HCT116 (cell line): Measurements from ENCODE around the gene KRTAP9-7. TPM values are rescaled to one million over a fixed set of nuclear protein-coding genes. Genes with fewer than 3 reads are reported as not detected.

ENCODE experiments used
- ATAC-seq: fragments of 200-7000 bp; cut with Tn5 transposase; 2 replicates; pipeline ENCODE4 v1.9.1; 2020; ENCODE audit warnings: mild to moderate bottlenecking, moderate library complexity
- BruUV-seq: library from RNA; stranded (reverse); fragments of 400-500 nt; replicated peaks from 2 replicates; lab custom pipeline; 2021; lab: Mats Ljungman, UMichigan
- CTCF ChIA-PET: fragments of 300-600 bp; sonication (Branson Sonifier 250); formaldehyde crosslinking; loops from one replicate; lab custom pipeline; 2021; ENCODE audit warnings: antibody characterized with exemption; lab: Charles Lee
- POLR2A ChIA-PET: fragments of 300-600, 350-600 bp; sonication (Branson Sonifier 250); formaldehyde crosslinking; loops from one replicate; lab custom pipeline; 2021; ENCODE audit warnings: antibody characterized with exemption; lab: Charles Lee
- RAD21 ChIA-PET, 2 experiments: fragments of 300-600 bp; sonication (Branson Sonifier 250); formaldehyde crosslinking; loops; one replicate each; lab custom pipeline; 2023; ENCODE audit warnings: low total read pairs in 2 of 2; ENCODE audit not compliant: uncharacterized antibody in 2 of 2, unreplicated experiment in 2 of 2, low non-redundant PET in 1 of 2; lab: Charles Lee
- DNase-seq: peaks from one replicate; pipeline ENCODE4 v3.0.0-alpha.2; 2010; ENCODE audit warnings: low read depth, low spot score
- H2AFZ ChIP-seq: fragments of 200-600 bp; shearing (Covaris generic), sonication (generic); 2 replicates; pipeline ENCODE4 v1.6.1; 2017; ENCODE audit warnings: low read depth, mixed run types, mixed read lengths, antibody characterized with exemption, low read length; ENCODE audit not compliant: poor library complexity, severe bottlenecking
- H3K27ac ChIP-seq: 2 replicates; pipeline ENCODE4 v1.5.1; 2012; ENCODE audit warnings: low read depth, low read length
- H3K27me3 ChIP-seq: fragments of 200-600 bp; sonication (generic); 2 replicates; pipeline ENCODE4 v1.6.1; 2016; ENCODE audit warnings: mixed run types, low read length, mixed read lengths; ENCODE audit not compliant: insufficient read depth
- H3K36me3 ChIP-seq, 2 experiments: fragments of 200-500 bp in 1 of 2; fragments of 200-600 bp in 1 of 2; sonication (Bioruptor generic) in 1 of 2; sonication (generic) in 1 of 2; 2 replicates each; pipeline versions ENCODE4 v1.5.1 to v1.6.1; 2014 to 2016; ENCODE audit warnings: low read length in 2 of 2, inconsistent platforms in 1 of 2, mixed read lengths in 1 of 2, mixed run types in 1 of 2; ENCODE audit not compliant: insufficient read depth in 2 of 2, control insufficient read depth in 1 of 2
- H3K4me1 ChIP-seq, 2 experiments: fragments of 200-600 bp in 1 of 2; sonication (generic) in 1 of 2; 2 replicates each; pipeline versions ENCODE4 v1.5.1 to v1.6.1; 2012 to 2017; ENCODE audit warnings: low read length in 2 of 2, inconsistent platforms in 1 of 2, mild to moderate bottlenecking in 1 of 2, mixed read lengths in 1 of 2, mixed run types in 1 of 2, moderate library complexity in 1 of 2; ENCODE audit not compliant: insufficient read depth in 2 of 2, control insufficient read depth in 1 of 2
- H3K4me2 ChIP-seq: fragments of 200-600 bp; sonication (generic); 2 replicates; pipeline ENCODE4 v1.6.1; 2017; ENCODE audit warnings: mixed run types, low read length, mixed read lengths
- H3K4me3 ChIP-seq, 2 experiments: fragments of 200-600 bp in 1 of 2; sonication (generic) in 1 of 2; replicated peaks in 1 of 2; 2 replicates each; pipeline ENCODE4 v1.5.1; 2011 to 2016; ENCODE audit warnings: low read length in 2 of 2, control low read depth in 1 of 2, low read depth in 1 of 2, mild to moderate bottlenecking in 1 of 2, mixed read lengths in 1 of 2, mixed run types in 1 of 2
- H3K79me2 ChIP-seq: fragments of 200-600 bp; sonication (generic); 2 replicates; pipeline ENCODE4 v1.6.1; 2017; ENCODE audit warnings: mild to moderate bottlenecking, mixed run types, low read length, moderate library complexity, mixed read lengths; ENCODE audit not compliant: insufficient read depth
- H3K9ac ChIP-seq: fragments of 200-600 bp; sonication (generic); 2 replicates; pipeline ENCODE4 v1.6.1; 2016; ENCODE audit warnings: low read length, mixed read lengths
- H3K9me2 ChIP-seq: fragments of 200-600 bp; sonication (generic), shearing (Covaris generic); 2 replicates; pipeline ENCODE4 v1.6.1; 2017; ENCODE audit warnings: mixed run types, mild to moderate bottlenecking, moderate library complexity; ENCODE audit not compliant: insufficient read depth
- H3K9me3 ChIP-seq, 2 experiments: fragments of 200-500 bp in 1 of 2; fragments of 200-600 bp in 1 of 2; sonication (Bioruptor generic) in 1 of 2; sonication (generic) in 1 of 2; 2 replicates each; pipeline ENCODE4 v1.6.1; 2014 to 2017; ENCODE audit warnings: low read length in 2 of 2, mixed read lengths in 2 of 2, inconsistent platforms in 1 of 2, low read depth in 1 of 2, mild to moderate bottlenecking in 1 of 2, mixed run types in 1 of 2, moderate library complexity in 1 of 2; ENCODE audit not compliant: control insufficient read depth in 1 of 2, insufficient read depth in 1 of 2
- H4K20me1 ChIP-seq: fragments of 200-600 bp; sonication (generic), shearing (Covaris generic); 2 replicates; pipeline ENCODE4 v1.6.1; 2017; ENCODE audit warnings: mixed run types, mild to moderate bottlenecking, moderate library complexity; ENCODE audit not compliant: insufficient read depth
- ATF3 ChIP-seq: IDR thresholded peaks from 2 replicates; pipeline ENCODE4 v1.6.1; 2012
- CBX3 ChIP-seq: IDR thresholded peaks from 2 replicates; pipeline ENCODE4 v1.6.1; 2012; ENCODE audit warnings: low read depth
- CEBPB ChIP-seq: IDR thresholded peaks from 2 replicates; pipeline ENCODE4 v1.6.1; 2012; ENCODE audit warnings: low read depth
- CTCF ChIP-seq, 3 experiments: fragments of 200-600 bp in 1 of 3; sonication (generic) in 1 of 3; IDR thresholded peaks in 2 of 3; conservative IDR thresholded peaks in 1 of 3; 2 replicates each; pipeline ENCODE4 v1.5.1; 2012 to 2017; ENCODE audit warnings: low read depth in 2 of 3, low read length in 2 of 3, antibody characterized with exemption in 1 of 3, borderline replicate concordance in 1 of 3, control low read depth in 1 of 3, mild to moderate bottlenecking in 1 of 3, mixed read lengths in 1 of 3, mixed run types in 1 of 3, moderate library complexity in 1 of 3; ENCODE audit not compliant: insufficient read depth in 1 of 3
- EGR1 ChIP-seq: IDR thresholded peaks from 2 replicates; pipeline ENCODE4 v1.6.1; 2012; ENCODE audit warnings: low read depth
- ELF1 ChIP-seq: IDR thresholded peaks from 2 replicates; pipeline ENCODE4 v1.6.1; 2012; ENCODE audit warnings: low read depth, borderline replicate concordance
- FOSL1 ChIP-seq: IDR thresholded peaks from 2 replicates; pipeline ENCODE4 v1.6.1; 2012; ENCODE audit warnings: low read depth
- JUND ChIP-seq: IDR thresholded peaks from 2 replicates; pipeline ENCODE4 v1.6.1; 2012
- POLR2A ChIP-seq: IDR thresholded peaks from 2 replicates; pipeline ENCODE4 v1.7.0; 2011; ENCODE audit warnings: borderline replicate concordance; ENCODE audit not compliant: insufficient read depth, insufficient read length; ENCODE audit errors: extremely low read depth
- POLR2AphosphoS5 ChIP-seq: IDR thresholded peaks from 2 replicates; pipeline ENCODE4 v1.6.1; 2011; ENCODE audit warnings: mild to moderate bottlenecking, low read depth, low read length, moderate library complexity
- RAD21 ChIP-seq: IDR thresholded peaks from 2 replicates; pipeline ENCODE4 v1.6.1; 2012; ENCODE audit warnings: low read depth, mild to moderate bottlenecking
- REST ChIP-seq: IDR thresholded peaks from 2 replicates; pipeline ENCODE4 v1.6.1; 2012; ENCODE audit warnings: low read depth
- SIN3A ChIP-seq: IDR thresholded peaks from 2 replicates; pipeline ENCODE4 v1.6.1; 2012; ENCODE audit warnings: low read depth
- SP1 ChIP-seq: IDR thresholded peaks from 2 replicates; pipeline ENCODE4 v1.6.1; 2012; ENCODE audit warnings: low read depth
- SRF ChIP-seq: IDR thresholded peaks from 2 replicates; pipeline ENCODE4 v1.6.1; 2012; ENCODE audit warnings: low read depth
- YY1 ChIP-seq: IDR thresholded peaks from 2 replicates; pipeline ENCODE4 v1.6.1; 2011; ENCODE audit warnings: low read length, low read depth, moderate library complexity, mild to moderate bottlenecking; ENCODE audit not compliant: insufficient replicate concordance; ENCODE audit errors: extremely low read depth
- ZBTB33 ChIP-seq: IDR thresholded peaks from 2 replicates; pipeline ENCODE4 v1.6.1; 2011; ENCODE audit warnings: mild to moderate bottlenecking, low read length, moderate library complexity; ENCODE audit not compliant: insufficient replicate concordance; ENCODE audit errors: extremely low read depth
- ZFX ChIP-seq: fragments of 450-650 bp; IDR thresholded peaks from 2 replicates; pipeline ENCODE4 v1.6.1; 2017
- intact Hi-C: fragments of 100-400 bp; cut with micrococcal nuclease; formaldehyde crosslinking; loops from 2 replicates; pipeline ENCODE4 v1.10.0; 2022
- total RNA-seq: library from RNA; stranded (reverse); gene quantifications from one replicate; pipeline ENCODE4 v1.2.1, GENCODE V29; 2021; ENCODE audit not compliant: unreplicated experiment

KRTAP9-7 gene
- total RNA-seq, 1 experiment from 2014 or later: not detected

- no peak for TF ChIP-seq CTCF (IDR thresholded peaks at IDR 0.05 in 2 of 3, conservative IDR thresholded peaks at IDR 0.05 in 1 of 3; ENCODE audit: borderline replicate concordance in 1 of 3, insufficient read depth in 1 of 3, low read depth in 2 of 3, low read length in 2 of 3)
Measured at GRCh38 chr17:41302981-41303380, 27.5 kb downstream of the KRTAP9-7 start (continued).

GRCh38 chr17:41304091-41304490 is 28.6 kb downstream of the KRTAP9-7 start:
- peaks cover 0 to 14% of the 10 kb centered on the region in 2 experiments; a peak in 1 of 4 replicates for H3K9me3 ChIP-seq
- H3K27me3 ChIP-seq: no peaks in the 10 kb centered on the region
- ATAC-seq: no peak
- DNase-seq: no peak
- H3K4me3 ChIP-seq: no peak overlapping the region
- intact Hi-C loops: no loop called here
- H3K79me2 ChIP-seq: no peaks in the 10 kb centered on the region
- CTCF ChIA-PET: no interaction called here
- no peak overlapping the region for H3K4me2 ChIP-seq
- H3K9ac ChIP-seq: no peak overlapping the region
- H3K4me1 ChIP-seq: no peaks in the 10 kb centered on the region
- RAD21 ChIA-PET: no interaction called here
- no peaks in the 10 kb centered on the region for H3K9me2 ChIP-seq
- H3K36me3 ChIP-seq: no peaks in the 10 kb centered on the region
- no peaks in the 10 kb centered on the region for H4K20me1 ChIP-seq
- H2AFZ ChIP-seq: no peak overlapping the region
- POLR2A ChIA-PET: no interaction called here
- no peak overlapping the region for H3K27ac ChIP-seq
- BruUV-seq: no TSS peak
- no peak for TF ChIP-seq REST
- TF ChIP-seq SP1: no peak
- TF ChIP-seq ATF3: no peak
- no peak for TF ChIP-seq CBX3
- TF ChIP-seq SRF: no peak
- no peak for TF ChIP-seq SIN3A
- no peak for TF ChIP-seq EGR1
- TF ChIP-seq POLR2A: no peak
- TF ChIP-seq YY1: no peak
- TF ChIP-seq ELF1: no peak
- no peak for TF ChIP-seq RAD21
- TF ChIP-seq CEBPB: no peak
- TF ChIP-seq ZFX: no peak
- TF ChIP-seq ZBTB33: no peak
- TF ChIP-seq JUND: no peak
- TF ChIP-seq FOSL1: no peak
- TF ChIP-seq POLR2AphosphoS5: no peak
